HG02870 (cell line): Measurements from ENCODE around the gene LITAFD.
A peak's percentile ranks its signal among the peaks of the same experiment; 100 is the strongest.
"Not testable (repeated sequence)": the region's sequence is repeated elsewhere in the genome, so short reads cannot be mapped to it uniquely, and the experiment has no call there.

Experiments used
- ATAC-seq: cut with Tn5 transposase; IDR thresholded peaks from one replicate; pipeline ENCODE4 v1.9.1; 2021; ENCODE audit warnings: mild to moderate bottlenecking, moderate library complexity; ENCODE audit not compliant: unreplicated experiment

Gene LITAFD

GRCh38 chr16:8872071-8872470 is 10.1 kb upstream of the LITAFD start:
- no peak for ATAC-seq

- no peak for ATAC-seq
These were observed 8.9 kb upstream of the LITAFD start for GRCh38 chr16:8872967-8873865.

GRCh38 chr16:8873866-8874195 is 8.3 kb upstream of the LITAFD start:
- ATAC-seq, result not testable (repeated sequence)

- no peak for ATAC-seq
These were observed 7.8 kb upstream of the LITAFD start for GRCh38 chr16:8874388-8874787.

DNA sequence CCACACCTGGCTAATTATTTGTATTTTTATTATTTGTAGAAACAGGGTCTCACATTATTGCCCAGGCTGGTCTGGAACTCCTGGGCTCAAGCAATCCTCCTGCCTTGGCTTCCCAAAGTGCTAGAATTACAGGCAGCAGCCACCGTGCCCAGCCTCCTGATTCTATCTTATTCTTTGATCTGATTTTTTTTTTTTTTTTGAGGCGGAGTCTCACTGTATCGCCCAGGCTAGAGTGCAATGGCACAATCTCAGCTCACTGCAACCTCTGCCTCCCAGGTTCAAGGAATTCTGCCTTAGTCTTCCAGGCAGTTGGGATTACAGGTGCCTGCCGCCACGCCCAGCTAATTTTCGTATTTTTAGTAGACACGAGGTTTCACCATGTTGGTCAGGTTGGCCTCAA is 6.8 kb upstream of the LITAFD start:
- ATAC-seq, result not testable (repeated sequence)

DNA sequence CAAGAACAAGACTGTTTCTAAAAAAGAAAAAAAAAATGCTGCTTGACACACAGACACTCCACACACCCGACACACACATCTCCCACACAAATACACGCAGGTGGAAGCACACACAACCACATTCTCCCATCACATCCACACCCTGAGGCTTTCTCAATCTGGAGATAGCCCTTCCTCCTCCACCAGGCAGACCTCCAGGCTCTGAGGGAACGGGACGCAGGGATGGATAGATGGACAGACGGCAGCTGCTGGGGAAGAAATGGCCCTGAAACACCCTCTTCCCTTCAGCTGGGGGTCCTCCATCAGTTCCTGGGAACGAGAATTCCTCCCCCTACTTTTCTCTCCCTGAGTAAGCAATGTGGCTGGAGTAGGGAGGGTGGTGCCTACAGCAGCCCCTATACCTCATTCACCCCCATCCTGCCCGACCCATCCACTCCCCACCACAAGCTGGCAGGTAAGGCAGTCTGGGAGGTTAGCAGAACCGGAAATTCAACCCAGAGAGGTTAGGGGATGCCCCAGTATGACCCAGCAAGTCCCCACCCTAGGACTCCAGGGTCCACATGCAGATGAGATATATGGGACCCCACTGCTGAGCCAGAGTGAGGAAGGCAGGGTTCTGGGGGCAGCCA is 4.1 kb upstream of the LITAFD start:
- no peak for ATAC-seq

- no peak for ATAC-seq
These were observed 3.6 kb upstream of the LITAFD start for GRCh38 chr16:8878523-8878911.

DNA sequence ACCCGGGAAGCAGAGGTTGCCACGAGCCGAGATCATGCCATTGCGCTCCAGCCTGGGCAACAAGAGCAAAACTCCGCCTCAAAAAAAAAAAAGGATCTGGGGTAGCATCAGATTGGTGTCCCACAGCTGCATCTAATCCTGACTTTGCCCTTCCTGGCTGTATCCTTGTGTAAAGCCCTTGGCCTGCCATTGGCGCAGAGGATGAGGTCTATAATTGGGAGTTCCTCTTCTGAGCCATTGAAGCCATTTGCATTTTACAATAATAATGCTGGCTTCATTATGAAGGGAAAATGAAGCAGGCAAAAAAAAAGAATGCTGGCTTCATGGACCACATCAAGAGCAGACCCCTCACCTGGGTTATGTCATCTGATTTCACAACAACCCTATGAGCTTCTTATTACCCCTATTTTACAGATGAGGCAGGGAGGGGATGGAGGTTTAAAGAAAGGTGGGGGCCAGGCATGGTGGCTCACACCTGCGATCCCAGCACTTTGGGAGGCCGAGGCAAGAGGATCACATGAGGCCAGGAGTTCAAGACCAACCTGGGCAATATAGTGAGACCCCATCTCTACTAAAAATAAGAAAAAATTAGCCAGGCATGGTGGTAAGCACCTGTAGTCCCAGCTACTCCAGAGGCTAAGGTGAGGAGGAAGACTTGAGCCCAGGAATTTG is 1.2 kb upstream of the LITAFD start:
- ATAC-seq, result no peak

- ATAC-seq, result no peak
These were observed 700 bp downstream of the LITAFD start for GRCh38 chr16:8882725-8883377.

DNA sequence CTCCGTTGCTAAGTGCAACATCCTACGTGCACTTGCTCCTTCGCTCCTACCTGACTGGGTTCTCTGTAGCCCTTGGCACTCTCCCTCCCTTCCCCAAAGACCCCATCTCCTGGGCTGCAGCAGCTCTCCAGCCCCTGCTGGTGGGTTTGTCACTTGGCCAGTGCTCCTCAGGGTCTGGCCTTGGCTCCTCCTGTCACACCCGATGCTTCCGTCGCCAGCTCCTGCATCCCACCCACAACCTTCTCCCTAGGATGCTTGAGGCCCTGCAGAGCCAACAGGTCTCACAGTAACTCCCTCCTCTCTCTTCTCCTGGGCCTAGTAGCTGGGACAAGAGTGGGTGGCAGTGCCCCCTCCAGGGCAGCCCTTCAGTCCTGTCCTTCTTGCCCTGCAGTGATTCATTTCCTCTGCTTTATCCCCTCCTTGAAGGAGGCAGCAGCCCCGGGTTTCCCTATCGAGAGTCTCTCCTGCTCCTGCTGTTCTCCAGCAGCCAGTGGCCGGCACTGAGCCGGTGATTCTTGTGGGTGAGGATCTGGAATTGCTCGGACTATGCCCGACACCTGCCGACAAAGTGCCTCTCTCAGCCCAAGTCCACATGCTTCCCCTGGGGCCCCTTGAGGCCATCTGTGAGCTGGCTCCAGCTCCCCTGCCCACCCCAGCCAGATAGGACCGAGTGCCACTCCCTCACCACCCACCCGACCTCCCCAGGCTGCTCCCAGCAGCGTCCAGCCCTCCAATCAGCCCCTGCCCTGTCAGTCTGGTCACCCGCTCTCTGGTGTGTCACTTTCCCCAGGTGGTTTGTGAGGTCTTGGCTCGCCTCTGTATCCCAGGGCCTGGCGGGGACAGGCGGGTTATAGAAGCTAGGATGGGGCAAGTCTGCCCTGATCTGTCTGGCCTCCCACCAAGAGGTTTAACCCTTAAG is 3.8 kb downstream of the LITAFD start:
- ATAC-seq, result no peak

DNA sequence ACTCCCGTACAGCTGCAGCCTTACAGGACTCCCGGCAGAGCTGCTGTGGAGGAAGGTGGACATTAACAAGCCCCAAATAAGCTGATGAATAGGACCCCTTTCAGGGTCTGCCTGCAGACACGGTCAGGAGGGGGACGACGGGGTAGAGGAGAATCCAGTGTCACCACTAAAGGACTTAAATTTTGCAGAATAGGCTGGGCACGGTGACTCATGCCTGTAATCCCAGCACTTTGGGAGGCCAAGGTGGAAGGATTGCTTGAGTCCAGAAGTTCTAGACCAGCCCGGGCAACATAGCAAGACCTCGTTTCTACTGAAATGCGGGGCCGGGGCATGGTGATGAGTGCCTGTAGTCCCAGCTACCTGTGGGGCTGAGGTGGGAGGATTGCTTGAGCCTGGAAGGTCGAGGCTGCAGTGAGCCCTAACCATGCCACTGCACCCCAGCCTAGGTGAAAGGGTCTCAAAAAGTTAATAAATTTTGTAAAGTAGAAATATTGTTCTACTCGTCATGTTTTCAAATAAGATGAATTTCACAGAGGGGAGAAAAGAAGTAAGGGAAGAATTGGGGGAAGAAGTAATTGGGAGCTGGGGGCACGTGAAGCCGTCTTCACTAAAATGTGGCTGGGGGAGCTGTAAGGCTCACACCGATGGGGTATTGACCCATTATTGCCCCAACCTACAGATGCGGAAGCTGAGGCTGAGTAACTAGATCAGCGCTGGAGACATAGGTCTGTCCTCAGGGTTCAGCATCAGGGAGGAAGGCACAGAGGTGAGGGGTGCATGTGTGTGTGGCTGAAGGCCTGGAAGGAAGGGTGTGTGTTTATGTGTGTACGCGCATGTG is 4.7 kb downstream of the LITAFD start:
- no peak for ATAC-seq

GRCh38 chr16:8887431-8887765 is 5.2 kb downstream of the LITAFD start:
- ATAC-seq, result no peak

- no peak for ATAC-seq
These were observed 5.9 kb downstream of the LITAFD start for GRCh38 chr16:8887952-8888560.

GRCh38 chr16:8888951-8889892 is 7.1 kb downstream of the LITAFD start:
- ATAC-seq, result no peak

DNA sequence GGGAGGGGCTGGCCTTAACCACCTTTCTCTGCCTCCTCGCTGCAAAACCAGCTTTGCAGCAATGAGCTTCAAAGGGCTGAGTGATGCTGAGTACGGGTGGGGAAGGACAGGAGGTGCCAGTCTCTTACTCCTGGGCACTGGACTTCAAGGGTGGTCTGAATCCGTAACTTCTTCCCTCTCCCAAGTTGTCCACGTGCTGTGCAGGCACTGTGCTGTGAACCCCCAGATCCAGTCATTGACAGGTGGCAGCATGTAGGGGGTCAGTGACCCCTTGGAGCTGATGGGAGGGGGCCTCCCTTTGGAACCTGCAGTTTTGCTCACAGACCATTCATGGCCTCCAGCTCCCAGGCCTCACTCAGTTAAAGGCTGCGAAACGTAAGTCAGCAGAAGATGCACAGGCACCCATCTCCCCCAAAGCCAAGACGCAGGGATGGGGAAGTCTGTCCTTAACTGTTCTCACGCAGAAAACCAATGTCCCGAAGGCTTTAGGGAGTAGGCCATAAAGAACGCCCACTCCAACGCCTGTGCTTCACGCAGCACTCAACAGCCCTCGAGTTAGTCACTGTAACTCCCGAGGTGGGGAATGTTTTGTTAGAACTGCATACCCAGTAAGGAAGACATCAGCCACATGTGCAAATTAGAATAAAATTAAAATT is 7.9 kb downstream of the LITAFD start:
- no peak for ATAC-seq

GRCh38 chr16:8890549-8890921 is 8.4 kb downstream of the LITAFD start:
- ATAC-seq, result no peak

- ATAC-seq, result peak; percentile 33
These were observed 10.0 kb downstream of the LITAFD start for GRCh38 chr16:8892101-8892575.

DNA sequence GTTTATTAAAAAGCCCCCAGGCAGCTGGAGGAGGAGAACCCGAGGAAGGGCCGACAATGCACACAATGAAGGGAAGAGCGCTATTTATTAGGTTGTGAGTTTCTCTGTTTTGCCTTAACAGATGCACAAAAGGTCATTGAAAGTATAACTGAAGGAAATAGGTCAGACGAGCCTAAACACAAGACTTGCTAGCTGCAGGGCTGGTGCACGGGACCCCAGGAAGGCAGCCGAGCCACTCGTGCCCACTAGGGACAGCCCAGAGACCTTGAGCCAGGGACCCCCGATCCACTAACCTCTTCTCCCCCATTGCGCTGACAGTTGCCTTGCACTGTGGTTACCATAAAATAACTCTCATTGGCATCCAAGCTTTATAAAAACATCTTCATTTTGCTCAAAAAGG is 11.3 kb downstream of the LITAFD start:
- no peak for ATAC-seq
